PFSK-1 (cell line): ENCODE measurements around the gene GPSM1.

Experiments
- FOXP2 ChIP-seq: optimal IDR thresholded peaks from 2 replicates; pipeline ENCODE3; 2011; ENCODE audit warnings: borderline replicate concordance, control low read depth, inconsistent platforms; ENCODE audit not compliant: insufficient read depth; ENCODE audit errors: extremely low read length, extremely low read depth
- POLR2AphosphoS5 ChIP-seq: IDR thresholded peaks from 2 replicates; pipeline ENCODE4 v1.6.1; 2012; ENCODE audit warnings: low read depth, mild to moderate bottlenecking, control low read depth, low read length, moderate library complexity
- REST ChIP-seq, 2 experiments: IDR thresholded peaks; 2 replicates each; pipeline versions ENCODE4 v1.6.1 to v1.8.0; 2011 to 2012; ENCODE audit warnings: low read depth in 2 of 2, low read length in 2 of 2, control low read depth in 1 of 2, inconsistent platforms in 1 of 2, mild to moderate bottlenecking in 1 of 2, moderate library complexity in 1 of 2; ENCODE audit not compliant: insufficient read depth in 1 of 2
- TAF1 ChIP-seq: IDR thresholded peaks from 2 replicates; pipeline ENCODE4 v1.6.1; 2012; ENCODE audit warnings: low read length, control low read depth, borderline replicate concordance; ENCODE audit not compliant: insufficient read depth

GRCh38 chr9:136393531-136393930 lies 66.2 kb downstream of the GPSM1 start:
- no peak for TF ChIP-seq POLR2AphosphoS5
- TF ChIP-seq REST (IDR thresholded peaks at IDR 0.05; ENCODE audit: insufficient read depth in 1 of 2, low read depth in 2 of 2, low read length in 2 of 2), result no peak
- TF ChIP-seq TAF1, result no peak
- TF ChIP-seq FOXP2, result no peak
